Globus pallidus (tissue), 1 donor: ENCODE measurements around the gene ABRAXAS1.
"Not testable (repeated sequence)": the region's sequence is repeated elsewhere in the genome, so short reads cannot be mapped to it uniquely, and the experiment has no call there.

ENCODE experiments used
- DNase-seq: peaks from one replicate; pipeline ENCODE4 v3.0.0-alpha.2; 2015; ENCODE audit warnings: low spot score

ABRAXAS1 gene

DNA sequence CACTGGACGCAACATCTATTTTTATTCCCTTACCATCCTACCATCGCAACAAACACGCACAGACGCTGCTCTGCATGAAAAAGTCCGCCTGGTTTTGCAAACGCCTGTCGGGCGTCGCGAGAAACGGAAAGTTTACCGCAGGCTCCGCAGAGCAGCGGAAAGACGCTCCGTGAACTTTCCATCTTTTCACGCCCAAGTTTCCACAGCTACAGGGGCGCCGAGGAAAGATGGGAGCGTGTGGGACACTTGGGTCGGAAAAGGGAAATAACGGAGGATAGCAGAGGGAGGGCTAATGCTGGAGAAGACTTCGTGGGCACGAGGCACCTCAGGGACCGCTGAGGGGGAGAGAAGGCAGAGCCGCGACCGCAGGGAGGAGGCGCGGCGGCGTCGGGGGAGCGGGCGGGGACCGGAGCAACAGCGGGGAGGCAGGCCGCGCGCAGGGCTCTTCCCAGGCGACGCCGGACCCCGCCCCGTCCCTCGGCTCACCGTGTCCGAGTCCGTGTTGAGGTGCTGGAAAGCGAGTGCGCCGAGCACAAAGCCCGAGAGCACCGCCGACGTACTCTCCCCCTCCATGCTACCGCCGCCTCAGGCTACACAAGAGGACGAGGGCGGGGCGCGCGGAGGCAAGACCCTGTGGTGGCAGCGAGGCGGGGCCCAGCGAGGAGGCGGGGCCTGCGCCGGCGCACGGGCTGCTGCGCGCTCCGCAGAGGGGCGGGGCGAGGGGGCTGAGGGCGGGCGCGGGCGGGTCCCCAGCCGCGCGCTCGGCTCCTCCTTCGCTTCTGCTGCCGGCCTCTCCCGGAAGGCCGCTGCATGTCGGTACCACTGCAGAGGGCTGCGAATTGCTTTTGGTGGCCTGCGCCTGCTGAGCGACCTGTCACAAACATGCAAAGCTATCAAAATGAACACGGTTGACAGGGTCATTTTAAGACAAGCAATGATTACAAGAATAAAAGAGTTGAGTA is at the start of gene ABRAXAS1:
ABRAXAS1 (minus strand) TSS at position 601 of the 962 bp plus-strand sequence; CDS start at position 573, 28 bp downstream.
- DNase-seq, result peak; percentile 96

DNA sequence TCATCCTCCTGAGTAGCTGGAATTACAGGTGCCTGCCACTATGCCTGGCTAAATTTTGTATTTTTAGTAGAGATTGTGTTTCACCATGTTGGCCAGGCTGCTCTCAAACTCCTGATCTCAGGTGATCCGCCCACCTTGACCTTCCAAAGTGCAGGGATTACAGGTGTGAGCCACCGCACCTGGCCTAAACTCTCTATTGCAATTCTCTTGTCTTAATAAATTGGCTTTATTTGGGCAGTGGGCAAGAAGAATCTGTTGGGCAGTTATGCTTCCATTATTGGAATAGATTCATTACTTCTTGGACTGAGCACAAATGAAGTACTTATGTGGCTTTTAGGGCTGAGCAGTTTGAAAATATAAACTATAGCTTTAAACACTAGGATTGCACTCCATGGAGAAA is 42.8 kb upstream of the ABRAXAS1 start:
- no peak for DNase-seq

DNA sequence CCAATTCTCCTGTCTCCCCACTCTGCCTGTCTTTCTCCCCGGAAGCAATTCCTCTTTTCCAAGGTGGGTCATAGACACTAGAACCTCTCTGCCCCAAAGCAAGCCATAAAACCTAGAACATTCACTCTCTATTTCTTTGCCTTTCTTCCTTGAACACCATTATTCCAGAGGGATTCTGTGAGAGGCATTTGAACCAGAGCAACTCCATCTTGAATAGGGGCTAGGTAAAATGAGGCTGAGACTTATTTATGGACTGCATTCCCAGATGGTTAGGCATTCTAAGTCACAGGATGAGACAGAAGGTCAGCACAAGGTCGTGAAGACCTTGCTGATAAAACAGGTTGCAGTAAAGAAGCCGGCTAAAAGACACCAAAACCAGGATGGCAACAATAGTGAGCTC is 37.3 kb upstream of the ABRAXAS1 start:
- DNase-seq, result no peak

DNA sequence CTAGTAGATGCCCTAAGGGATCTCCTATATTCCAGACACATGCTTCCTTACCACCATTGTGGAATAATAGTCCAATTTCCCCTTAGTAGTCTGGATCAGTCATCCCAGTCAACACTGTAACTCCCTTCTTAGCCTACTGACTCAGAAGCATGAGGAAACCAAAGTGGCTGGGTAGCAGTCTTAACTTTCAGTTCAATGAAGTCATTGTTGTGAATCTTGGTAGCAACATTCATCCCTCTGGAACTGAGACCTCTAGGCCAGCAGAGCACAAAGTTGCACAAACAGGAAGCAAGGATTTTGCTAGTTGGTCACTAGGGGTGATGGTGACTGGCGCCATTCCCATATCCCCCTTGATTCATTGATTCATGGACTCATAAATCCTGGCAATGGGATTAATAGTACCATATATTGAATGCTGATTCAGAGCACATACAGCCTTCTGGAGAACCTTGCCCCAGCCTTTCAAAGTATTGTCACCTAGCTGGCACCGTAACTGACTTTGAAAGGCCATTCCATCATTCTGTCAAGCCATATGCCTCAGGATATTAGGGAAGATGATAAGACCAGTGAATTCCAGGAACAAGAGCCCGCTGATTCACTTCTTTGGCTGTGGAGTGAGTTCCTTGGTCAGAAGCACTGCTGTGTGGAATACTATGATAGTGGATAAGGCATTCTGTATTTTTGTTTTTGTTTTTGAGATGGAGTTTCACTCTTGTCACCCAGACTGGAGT is 31.3 kb upstream of the ABRAXAS1 start:
- DNase-seq, result no peak

DNA sequence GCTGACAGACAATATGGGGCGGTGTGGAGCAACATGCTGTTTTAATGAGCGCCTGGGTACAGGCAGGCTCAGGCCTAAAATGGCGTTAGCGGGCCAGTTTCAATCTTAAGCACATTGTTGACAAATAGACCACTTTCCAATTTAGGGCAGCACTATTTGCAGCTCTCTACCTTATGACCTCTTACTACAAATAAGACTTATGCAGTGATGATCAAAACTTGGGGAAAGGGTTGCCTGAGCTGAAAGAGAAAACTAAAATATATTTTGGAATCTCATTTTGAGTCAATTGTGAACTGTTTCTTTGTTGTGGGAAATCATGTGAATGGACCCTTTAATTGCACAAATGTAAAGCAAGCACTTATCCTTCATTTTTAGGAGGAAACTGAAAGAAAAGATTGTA is 25.5 kb upstream of the ABRAXAS1 start:
- DNase-seq, result no peak

DNA sequence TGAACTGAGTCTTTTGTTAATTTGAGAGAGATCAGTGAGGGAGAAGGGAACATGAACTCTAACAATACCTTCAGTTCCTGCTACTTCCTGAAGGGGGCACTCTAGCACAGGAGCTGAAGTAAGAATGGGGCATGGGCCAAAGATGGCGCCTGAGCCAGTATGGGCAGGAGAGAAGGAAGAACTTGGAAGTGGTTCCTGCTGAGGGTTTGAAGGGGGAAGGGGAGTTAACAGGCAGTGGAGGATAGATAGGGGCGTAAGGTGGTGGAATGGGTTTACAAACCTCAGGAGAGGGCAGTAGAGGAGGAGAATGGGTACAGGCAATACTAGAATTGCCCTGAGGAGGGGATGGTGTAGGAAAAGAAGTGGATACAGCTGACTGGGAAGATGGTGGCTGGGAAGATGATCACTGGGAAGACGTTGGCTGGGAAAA is 24.3 kb upstream of the ABRAXAS1 start:
- DNase-seq, result peak; percentile 11

DNA sequence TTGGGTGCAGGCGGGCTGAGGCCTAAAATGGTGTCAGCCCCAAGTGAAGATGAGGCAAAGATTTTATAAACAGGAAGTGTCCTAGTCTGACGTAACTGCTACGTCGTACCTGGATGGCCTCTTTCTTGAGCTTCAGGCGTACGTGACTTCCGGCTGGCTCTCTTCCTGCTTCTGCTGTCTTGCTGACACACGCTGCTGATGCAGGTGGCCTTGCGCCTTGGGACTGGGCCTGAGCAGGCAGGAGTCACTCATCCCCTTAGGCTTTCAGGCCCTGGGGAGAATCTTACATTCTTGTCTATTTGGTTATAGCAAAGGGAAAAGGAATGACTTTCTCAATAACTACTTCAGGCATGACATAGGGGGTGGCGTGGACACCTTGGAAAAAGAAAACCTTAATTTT is 20.1 kb upstream of the ABRAXAS1 start:
- no peak for DNase-seq

DNA sequence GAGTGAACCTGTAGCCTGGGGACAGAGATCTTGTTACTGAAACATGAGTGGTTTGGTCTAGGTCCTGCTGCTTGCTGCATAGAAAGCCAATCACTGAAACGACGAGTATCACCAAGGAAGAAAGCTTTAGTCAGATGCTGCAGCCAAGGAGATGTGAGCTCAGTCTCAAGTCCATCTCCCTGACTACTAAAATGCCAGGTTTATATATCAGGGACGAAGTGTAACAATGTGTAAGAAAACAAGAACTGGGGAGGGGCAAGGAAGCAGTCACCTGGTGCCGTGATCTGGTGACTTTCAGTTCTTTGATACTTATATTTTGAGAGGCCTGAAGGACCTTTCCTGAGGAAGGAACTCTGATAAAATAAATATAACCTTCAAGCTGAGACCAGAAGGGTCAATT is 19.6 kb upstream of the ABRAXAS1 start:
- DNase-seq, result no peak

DNA sequence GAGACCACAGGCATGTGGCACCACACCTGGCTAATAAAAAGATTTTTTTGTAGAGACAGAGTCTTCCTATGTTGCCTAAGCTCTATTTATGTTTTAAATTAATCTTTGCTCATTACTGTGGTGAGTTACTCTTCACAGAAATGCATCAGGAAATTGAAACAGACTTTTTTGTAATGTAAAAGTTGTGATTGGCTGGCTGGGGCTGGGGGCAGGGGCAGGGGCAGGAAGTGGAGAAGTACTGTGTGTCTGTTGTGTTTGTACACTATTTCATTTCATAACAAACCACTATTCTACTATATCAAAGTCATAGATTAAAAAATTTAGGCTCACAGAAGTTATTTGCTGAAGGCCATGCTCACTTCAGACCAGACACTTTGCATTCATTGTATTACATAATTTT is 19.1 kb upstream of the ABRAXAS1 start:
- DNase-seq, result no peak

DNA sequence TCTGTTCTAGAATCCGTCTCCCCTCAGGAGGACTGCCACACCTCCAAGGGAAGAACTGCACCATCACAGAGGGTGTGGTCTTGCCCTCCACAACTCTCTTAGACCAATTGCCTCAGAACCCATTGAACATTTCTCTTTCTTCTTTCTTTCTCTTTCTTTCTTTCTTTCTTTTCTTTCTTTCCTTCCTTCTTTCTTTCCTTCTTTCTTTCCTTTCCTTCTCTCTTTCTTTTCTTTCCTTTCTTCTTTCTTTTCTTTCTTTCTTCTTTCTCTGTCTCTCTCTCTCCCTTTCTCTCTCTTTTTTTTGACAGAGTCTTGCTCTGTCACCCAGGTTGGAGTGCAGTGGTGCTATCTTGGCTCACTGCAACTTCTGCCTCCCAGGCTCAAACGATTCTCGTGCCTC is 16.8 kb upstream of the ABRAXAS1 start:
- not testable (repeated sequence) for DNase-seq

DNA sequence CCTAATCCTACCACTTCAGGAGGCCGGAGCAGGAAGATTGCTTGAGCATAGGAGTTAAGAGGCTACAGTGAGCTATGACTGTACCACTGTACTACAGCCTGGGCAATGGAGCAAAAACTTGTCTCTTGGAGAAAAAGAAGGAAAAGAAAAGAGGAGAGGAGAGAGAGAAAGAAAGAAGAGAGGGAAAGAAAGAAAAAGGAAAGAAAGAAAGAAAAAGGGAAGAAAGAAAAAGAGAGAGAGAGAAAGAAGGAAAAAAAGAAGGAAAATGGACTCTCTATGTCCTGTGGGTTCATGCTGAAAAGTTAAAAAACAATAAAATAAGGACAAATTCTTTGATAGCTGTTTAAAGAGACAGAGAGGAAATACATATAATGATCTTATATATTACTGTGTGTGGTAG is 13.3 kb upstream of the ABRAXAS1 start:
- no peak for DNase-seq

DNA sequence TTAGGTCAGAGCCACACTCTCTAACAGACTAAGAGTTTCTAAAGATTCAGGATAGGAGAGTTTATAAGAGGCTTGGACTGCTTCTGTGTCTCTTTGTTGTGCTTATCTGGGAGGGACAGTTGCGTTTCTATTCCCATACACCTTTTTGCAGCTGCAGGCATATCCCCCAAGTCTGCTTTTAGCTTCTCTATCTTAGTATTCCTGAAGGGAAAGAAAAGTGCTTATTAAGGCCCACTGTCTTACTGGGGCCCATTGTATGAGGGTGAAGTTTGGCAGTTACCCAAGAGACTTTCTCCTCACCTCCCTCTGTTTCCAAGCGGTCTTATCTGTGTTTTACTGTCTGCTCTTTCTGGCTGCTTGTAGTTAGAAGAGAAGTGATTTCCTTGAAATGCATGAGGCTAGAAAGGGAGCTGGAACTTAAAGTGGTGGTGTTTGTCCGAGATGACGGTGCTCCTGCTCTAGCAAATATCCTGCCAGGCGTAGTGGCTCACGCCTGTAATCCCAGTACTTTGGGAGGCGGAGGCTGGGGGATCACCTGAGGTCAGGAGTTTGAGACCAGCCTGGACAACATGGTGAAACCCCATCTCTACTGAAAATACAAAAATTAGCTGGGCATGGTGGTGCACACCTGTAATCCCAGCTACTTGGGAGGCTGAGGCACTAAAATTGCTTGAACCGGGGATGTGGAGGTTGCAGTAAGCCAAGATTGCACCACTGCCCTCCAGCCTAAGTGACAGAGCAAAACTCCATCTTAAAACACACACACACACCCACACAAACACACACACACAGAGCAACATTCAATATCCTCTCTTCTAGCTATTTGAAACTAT is 11.4 kb upstream of the ABRAXAS1 start:
- not testable (repeated sequence) for DNase-seq

DNA sequence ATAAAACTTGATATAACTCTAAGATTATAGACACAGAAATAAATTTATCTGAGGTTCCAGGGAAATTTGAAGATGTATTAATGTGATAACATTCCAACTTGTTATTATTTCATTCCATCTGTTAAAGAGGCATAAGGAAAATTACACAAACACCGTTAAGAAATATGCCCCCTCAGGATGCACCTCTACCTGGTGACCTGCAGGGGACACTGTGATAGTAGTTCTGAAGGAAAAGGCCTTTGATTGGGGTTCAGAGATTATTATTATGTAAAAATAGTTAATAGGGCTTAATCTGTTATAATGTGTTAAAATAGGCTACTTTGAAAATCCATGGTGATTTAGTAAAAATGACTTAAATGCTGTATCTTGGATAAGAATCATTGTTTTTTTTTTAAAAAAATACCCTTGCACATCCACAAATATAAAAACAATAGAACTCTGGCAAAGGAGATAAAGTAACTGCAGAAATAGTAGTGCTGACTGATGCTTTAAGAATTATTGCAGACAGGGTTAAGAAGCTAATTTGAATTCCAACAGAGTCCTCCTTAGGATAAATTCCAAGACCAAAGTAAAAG is 6.1 kb upstream of the ABRAXAS1 start:
- no peak for DNase-seq

DNA sequence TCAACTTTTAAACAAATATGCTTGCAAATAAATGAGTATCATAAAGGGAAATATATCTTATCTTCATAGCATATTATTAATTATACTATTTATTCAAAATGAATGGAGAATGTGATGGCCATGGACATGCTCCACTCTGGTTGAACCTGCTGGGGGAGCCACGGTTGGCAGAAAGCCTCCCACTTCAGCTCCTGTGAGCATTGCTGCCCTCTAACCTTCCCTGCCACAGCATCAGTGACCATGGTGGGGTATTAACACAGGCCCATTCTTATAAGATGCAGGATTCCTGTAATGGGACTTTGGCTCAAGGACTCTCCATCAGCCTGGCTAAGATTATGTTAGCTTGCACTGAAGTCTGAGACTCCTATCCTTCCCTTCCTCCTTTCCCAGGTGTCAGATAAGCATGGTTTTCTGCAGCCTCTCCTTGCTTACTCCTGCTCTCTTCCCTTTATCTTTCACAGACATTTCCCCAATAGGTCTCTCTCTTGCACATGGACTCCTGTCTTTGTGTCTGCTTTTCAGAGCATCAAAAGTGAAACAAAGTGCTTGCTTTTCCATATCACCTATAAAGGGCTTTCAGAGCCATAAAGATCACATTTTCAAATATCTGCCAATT is 4.9 kb upstream of the ABRAXAS1 start:
- no peak for DNase-seq

DNA sequence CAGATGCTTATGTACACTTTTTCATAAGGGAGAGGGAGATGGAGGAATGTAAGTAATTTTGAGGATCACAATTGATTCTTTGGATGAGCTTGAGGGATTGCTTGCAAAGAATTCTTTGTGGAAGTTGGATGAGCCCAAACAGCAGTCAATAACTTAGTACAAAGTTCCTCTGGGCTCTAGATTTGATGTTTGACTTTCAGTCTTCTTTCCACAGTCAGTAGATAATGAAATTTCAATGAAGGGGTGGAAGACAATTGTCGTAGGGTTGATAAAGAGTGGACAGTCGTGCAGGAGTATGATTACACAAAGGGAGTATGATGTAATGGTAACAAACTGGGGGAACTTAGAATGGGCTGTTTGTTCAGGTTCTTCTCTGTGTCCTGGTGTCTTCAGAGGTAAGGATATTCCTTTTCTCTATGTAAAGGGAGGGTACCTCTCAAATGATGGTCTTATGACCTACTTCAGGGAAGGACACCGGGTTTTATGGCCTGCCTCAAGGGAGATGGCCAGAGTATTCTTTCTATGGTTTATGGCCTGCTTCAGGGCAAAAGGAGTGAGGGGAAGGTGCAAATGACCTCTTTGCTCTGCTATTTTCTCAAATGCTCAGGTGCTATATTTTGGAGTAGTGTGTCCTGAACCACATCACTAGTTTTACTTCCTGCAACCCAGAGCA is 1.7 kb upstream of the ABRAXAS1 start:
- DNase-seq, result no peak

DNA sequence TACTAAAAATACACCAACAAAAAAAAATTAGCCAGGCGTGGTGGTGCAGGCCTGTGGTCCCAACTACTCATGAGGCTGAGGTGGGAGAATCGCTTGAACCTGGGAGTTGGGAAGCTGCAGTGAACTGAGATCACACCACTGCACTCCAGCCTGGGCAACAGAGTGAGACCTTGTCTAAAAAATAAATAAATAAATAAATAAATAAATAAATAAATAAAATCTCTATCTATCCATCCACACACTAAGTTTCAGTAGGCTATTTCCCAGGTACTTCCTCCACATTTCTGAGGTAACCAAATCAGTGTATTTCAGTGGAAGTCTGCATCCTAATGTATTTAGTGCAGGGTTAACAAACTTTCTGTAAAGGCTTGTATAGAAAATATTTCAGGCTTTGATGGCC is 10.9 kb downstream of the ABRAXAS1 start:
- DNase-seq, result no peak

DNA sequence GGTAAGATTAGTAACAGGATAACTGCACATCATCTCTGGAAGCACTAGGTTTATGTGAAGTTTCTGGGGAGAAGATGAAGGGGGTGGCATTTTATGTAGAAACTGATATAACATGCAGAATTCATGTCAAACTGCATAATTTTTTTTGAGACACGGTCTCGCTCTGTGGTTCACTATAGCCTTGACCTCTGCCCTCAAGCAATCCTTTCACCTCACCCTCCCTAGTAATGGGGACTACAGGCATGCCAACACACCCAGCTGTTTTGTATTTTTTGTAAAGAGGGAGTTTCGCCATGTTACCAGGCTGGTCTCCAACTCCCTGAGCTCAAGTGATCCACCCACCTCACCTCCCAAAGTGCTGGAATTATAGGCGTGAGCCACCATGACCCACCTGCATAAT is 11.5 kb downstream of the ABRAXAS1 start:
- no peak for DNase-seq

DNA sequence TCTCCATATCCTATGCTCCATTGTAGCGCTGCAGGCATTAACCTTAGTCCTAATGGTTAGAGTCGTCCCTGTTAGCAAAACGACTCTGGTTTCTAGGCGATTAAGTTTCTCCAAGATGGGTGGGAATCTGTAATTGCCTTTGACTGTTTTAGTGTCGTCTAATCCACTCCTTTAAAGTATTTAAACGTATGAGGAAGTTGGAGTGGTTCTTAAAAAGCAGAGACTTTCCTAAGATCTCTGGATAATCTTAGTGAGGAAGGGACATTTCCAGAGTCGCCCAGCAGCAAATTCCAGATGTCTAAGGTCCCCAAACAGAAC is 28.8 kb downstream of the ABRAXAS1 start:
- DNase-seq, result no peak

DNA sequence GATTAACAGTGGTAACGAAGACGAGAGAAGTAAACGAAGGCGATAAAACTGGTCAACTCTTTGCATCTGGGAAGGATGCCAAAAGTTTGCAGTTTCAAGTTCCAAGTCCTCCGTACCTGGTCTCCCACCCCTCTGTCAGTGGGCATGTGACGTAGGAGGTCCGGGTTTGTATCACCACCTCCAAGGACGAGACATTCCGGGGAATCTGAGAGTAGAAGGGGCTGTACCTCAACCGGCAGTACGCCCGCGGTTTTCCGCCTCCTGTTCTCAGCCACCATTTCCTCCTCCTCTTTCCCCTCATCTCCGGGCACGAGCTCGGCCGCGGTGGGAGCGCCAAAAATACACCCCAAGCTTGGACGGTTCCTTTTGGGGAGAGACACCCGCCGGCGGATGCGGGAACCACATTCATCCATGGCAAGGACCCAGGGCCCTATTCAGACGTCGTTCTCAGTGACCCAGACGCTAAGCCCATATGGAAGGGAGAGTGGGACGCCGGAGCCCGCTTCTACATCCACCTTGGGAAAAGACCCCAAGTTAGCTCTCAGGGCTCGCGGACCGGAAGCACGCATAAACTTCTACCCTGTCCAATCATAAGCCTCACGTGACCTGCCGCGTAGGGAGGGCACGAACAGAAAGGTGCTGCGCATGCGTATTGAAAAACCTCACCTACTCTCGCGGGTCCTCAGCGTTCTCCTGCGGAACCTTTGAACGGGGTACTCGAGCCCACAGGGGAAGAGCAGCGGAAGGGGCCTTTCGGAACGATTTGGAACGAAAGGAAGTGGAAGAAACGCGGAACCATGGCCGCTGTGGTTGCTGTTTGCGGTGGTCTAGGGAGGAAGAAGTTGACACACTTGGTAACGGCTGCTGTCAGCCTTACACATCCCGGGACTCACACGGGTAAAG is 29.4 kb downstream of the ABRAXAS1 start, which contains the start of the genes HELQ and MRPS18C:
HELQ (minus strand) TSS at position 543 of the 903 bp plus-strand sequence; CDS start at position 413, 130 bp downstream.
MRPS18C (plus strand) TSS at position 778 of the 903 bp plus-strand sequence; CDS start at position 798, 20 bp downstream.
- peak; percentile 97 for DNase-seq

DNA sequence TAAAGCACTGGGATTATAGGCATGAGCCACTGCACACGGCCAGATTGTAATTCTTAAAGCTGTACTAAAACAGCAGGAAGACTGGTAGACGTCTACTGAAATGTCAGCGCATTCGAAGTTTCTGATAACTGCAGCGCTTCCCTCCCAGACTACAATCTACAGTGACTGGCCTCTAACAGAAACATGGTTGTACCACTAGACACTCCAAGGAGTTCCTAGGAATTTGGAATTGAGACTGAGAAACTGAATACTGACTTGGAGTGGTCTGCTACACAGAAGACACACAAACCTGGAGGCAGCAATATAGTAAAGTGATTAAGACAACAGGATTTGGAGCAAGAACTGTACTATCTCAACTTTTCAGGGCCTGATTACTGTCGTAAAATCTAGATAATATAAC is 30.2 kb downstream of the ABRAXAS1 start:
- DNase-seq, result peak; percentile 8
